K562 (cell line): ENCODE measurements around the gene PRR29. TPM values are rescaled to one million over a fixed set of nuclear protein-coding genes. Genes with fewer than 3 reads are reported as not detected.

Source experiments
- DMBX1 ChIP-seq: fragments of 250-450 bp; sonication (Bioruptor Pico); IDR thresholded peaks from 2 replicates; pipeline ENCODE4 v1.8.0; 2022; ENCODE audit warnings: inconsistent platforms, mild to moderate bottlenecking, moderate library complexity, borderline replicate concordance
- EHMT2 ChIP-seq: fragments of 450-650 bp; IDR thresholded peaks from 2 replicates; pipeline ENCODE4 v1.6.1; 2018; ENCODE audit warnings: antibody characterized with exemption
- GTF2A2 ChIP-seq: IDR thresholded peaks from 2 replicates; pipeline ENCODE4 v1.6.1; 2016; ENCODE audit warnings: mild to moderate bottlenecking, missing genetic modification characterization, missing compliant biosample characterization
- HLTF ChIP-seq: fragments of 450-650 bp; IDR thresholded peaks from 2 replicates; pipeline ENCODE4 v1.6.1; 2016
- NRF1 ChIP-seq, 2 experiments: fragments of 450-650 bp; IDR thresholded peaks in 1 of 2; conservative IDR thresholded peaks in 1 of 2; 2 replicates each; pipeline ENCODE4 v1.6.1; 2014; ENCODE audit warnings: mild to moderate bottlenecking in 2 of 2
- SMARCA5 ChIP-seq: fragments of 450-650 bp; IDR thresholded peaks from 2 replicates; pipeline ENCODE4 v1.6.1; 2016
- ZFX ChIP-seq: sonication (generic); formaldehyde crosslinking; IDR thresholded peaks from 2 replicates; pipeline ENCODE4 v1.8.0; 2022; ENCODE audit warnings: mild to moderate bottlenecking, missing genetic modification reagents, moderate library complexity
- polyA plus RNA-seq, 8 experiments: library from polyadenylated mRNA; depleted of rRNA in 4 of 8; stranded (reverse) in 5 of 8; unstranded in 3 of 8; fragments of >200 nt; fragmentation: Nextera tagmentation in 2 of 8; fragmentation: Illumina TruSeq in 1 of 8; extraction: Ambion mirVana in 2 of 8; extraction: Trizol in 1 of 8; gene quantifications; 2 replicates each; pipeline versions ENCODE4 v1.2.1 to v1.2.3, GENCODE V29; 2011 to 2014; ENCODE audit warnings: inconsistent platforms in 1 of 8, missing spikeins in 1 of 8
- total RNA-seq, 7 experiments: library from RNA; depleted of rRNA in 6 of 7; stranded (reverse); fragments of >200 nt in 6 of 7; fragmentation: Illumina TruSeq in 2 of 7; extraction: Trizol in 2 of 7; gene quantifications; 2 replicates each; pipeline versions ENCODE4 v1.2.1 to v1.2.3, GENCODE V29; 2011 to 2021; ENCODE audit warnings: low replicate concordance in 1 of 7
- TF ChIP-seq, protein P1 (sequence below): sonication (generic); formaldehyde crosslinking; IDR thresholded peaks from 2 replicates; pipeline ENCODE4 v1.8.1; 2023; ENCODE audit warnings: mild to moderate bottlenecking, missing genetic modification reagents
- TF ChIP-seq, protein P2 (sequence below): fragments of 450-650 bp; IDR thresholded peaks from 2 replicates; pipeline ENCODE4 v1.6.1; 2016; ENCODE audit warnings: low read depth
- TF ChIP-seq, protein P3 (sequence below), 2 experiments: fragments of 450-650 bp; IDR thresholded peaks; 2 replicates each; pipeline ENCODE4 v1.6.1; 2016

Gene PRR29
- total and polyA plus RNA-seq, 9 of the 15 experiments (the other 6 are each of a cell fraction or from before 2014, with no cell fraction given): 0.08 to 0.58 (median 0.15) TPM; not detected in 5

DNA sequence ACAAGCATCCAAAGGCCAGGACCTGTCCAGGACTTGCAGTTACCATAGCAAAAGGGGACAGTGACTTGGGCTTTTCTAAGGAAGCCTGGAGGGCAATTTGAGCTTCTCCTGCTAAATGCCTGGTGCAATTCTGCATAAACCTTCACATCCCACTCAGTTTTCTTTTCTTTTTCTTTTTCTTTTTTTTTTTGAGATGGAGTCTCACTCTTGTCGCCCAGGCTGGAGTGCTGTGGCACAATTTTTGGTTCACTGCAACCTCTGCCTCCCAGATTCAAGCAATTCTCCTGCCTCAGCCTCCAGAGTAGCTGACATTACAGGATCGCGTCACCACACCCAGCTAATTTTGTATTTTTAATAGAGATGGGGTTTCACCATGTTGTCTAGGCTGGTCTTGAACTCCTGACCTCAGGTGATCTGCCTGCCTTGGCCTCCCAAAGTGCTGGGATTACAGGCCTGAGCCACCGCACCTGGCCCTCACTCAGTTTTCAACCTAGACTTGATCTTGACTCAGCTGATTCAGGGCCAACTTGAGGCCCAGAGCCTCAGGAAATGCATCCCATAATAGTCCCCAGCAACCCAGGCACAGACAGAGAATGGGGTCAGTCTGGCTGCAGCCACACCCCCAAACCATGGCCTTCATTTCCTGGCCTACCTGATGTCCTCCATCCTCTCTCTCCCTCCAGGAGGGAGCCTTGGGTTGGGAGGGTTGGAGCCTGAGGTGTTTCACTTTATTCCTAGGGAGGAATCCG is 9.1 kb downstream of the PRR29 start (continued):
- TF ChIP-seq, protein P1, sequence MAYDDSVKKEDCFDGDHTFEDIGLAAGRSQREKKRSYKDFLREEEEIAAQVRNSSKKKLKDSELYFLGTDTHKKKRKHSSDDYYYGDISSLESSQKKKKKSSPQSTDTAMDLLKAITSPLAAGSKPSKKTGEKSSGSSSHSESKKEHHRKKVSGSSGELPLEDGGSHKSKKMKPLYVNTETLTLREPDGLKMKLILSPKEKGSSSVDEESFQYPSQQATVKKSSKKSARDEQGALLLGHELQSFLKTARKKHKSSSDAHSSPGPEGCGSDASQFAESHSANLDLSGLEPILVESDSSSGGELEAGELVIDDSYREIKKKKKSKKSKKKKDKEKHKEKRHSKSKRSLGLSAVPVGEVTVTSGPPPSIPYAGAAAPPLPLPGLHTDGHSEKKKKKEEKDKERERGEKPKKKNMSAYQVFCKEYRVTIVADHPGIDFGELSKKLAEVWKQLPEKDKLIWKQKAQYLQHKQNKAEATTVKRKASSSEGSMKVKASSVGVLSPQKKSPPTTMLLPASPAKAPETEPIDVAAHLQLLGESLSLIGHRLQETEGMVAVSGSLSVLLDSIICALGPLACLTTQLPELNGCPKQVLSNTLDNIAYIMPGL (CRISPR knock-in tag): 0 out of 2 replicates have a peak, but pooled peaks have one; percentile 49
- TF ChIP-seq GTF2A2: 0 out of 2 replicates have a peak, but pooled peaks have one; percentile 35
- TF ChIP-seq, protein P2, sequence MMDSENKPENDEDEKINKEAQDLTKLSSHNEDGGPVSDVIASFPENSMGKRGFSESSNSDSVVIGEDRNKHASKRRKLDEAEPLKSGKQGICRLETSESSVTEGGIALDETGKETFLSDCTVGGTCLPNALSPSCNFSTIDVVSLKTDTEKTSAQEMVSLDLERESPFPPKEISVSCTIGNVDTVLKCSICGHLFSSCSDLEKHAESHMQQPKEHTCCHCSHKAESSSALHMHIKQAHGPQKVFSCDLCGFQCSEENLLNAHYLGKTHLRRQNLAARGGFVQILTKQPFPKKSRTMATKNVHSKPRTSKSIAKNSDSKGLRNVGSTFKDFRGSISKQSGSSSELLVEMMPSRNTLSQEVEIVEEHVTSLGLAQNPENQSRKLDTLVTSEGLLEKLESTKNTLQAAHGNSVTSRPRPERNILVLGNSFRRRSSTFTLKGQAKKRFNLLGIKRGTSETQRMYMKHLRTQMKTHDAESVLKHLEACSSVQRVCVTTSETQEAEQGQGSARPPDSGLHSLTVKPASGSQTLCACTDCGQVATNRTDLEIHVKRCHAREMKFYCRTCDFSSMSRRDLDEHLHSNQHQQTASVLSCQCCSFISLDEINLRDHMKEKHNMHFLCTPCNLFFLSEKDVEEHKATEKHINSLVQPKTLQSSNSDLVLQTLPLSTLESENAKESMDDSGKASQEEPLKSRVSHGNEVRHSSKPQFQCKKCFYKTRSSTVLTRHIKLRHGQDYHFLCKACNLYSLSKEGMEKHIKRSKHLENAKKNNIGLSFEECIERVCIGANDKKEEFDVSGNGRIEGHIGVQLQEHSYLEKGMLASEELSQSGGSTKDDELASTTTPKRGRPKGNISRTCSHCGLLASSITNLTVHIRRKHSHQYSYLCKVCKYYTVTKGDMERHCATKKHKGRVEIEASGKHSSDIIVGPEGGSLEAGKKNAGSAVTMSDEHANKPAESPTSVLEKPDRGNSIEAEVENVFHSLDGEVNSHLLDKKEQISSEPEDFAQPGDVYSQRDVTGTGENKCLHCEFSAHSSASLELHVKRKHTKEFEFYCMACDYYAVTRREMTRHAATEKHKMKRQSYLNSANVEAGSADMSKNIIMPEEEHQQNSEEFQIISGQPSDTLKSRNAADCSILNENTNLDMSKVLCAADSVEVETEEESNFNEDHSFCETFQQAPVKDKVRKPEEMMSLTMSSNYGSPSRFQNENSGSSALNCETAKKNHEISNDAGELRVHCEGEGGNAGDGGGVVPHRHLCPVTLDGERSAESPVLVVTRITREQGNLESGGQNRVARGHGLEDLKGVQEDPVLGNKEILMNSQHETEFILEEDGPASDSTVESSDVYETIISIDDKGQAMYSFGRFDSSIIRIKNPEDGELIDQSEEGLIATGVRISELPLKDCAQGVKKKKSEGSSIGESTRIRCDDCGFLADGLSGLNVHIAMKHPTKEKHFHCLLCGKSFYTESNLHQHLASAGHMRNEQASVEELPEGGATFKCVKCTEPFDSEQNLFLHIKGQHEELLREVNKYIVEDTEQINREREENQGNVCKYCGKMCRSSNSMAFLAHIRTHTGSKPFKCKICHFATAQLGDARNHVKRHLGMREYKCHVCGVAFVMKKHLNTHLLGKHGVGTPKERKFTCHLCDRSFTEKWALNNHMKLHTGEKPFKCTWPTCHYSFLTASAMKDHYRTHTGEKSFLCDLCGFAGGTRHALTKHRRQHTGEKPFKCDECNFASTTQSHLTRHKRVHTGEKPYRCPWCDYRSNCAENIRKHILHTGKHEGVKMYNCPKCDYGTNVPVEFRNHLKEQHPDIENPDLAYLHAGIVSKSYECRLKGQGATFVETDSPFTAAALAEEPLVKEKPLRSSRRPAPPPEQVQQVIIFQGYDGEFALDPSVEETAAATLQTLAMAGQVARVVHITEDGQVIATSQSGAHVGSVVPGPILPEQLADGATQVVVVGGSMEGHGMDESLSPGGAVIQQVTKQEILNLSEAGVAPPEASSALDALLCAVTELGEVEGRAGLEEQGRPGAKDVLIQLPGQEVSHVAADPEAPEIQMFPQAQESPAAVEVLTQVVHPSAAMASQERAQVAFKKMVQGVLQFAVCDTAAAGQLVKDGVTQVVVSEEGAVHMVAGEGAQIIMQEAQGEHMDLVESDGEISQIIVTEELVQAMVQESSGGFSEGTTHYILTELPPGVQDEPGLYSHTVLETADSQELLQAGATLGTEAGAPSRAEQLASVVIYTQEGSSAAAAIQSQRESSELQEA: peak; percentile 84
- TF ChIP-seq SMARCA5: 0 out of 2 replicates have a peak, but pooled peaks have one; percentile 66
- TF ChIP-seq HLTF: 0 out of 2 replicates have a peak, but pooled peaks have one; percentile 24
- TF ChIP-seq ZFX (CRISPR knock-in tag): peak; percentile 57
- TF ChIP-seq NRF1 (conservative IDR thresholded peaks at IDR 0.05 in 1 of 2, IDR thresholded peaks at IDR 0.05 in 1 of 2): peak in 1 of 2 experiments; percentile 60; a peak in 2 of 4 replicates
- TF ChIP-seq, protein P3, sequence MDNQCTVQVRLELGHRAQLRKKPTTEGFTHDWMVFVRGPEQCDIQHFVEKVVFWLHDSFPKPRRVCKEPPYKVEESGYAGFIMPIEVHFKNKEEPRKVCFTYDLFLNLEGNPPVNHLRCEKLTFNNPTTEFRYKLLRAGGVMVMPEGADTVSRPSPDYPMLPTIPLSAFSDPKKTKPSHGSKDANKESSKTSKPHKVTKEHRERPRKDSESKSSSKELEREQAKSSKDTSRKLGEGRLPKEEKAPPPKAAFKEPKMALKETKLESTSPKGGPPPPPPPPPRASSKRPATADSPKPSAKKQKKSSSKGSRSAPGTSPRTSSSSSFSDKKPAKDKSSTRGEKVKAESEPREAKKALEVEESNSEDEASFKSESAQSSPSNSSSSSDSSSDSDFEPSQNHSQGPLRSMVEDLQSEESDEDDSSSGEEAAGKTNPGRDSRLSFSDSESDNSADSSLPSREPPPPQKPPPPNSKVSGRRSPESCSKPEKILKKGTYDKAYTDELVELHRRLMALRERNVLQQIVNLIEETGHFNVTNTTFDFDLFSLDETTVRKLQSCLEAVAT (IDR thresholded peaks at IDR 0.05): 0 out of 4 replicates have a peak, but pooled peaks have one; percentile 46 to 51
- 0 out of 2 replicates have a peak, but pooled peaks have one; percentile 9 for TF ChIP-seq EHMT2
- TF ChIP-seq DMBX1 (CRISPR knock-in tag): peak; percentile 26; the same call in 1 of the 2 replicates
